ENCODE measurements around the gene PNMT.
"Not testable (repeated sequence)": the region's sequence is repeated elsewhere in the genome, so short reads cannot be mapped to it uniquely, and the experiment has no call there.

The PNMT gene

DNA sequence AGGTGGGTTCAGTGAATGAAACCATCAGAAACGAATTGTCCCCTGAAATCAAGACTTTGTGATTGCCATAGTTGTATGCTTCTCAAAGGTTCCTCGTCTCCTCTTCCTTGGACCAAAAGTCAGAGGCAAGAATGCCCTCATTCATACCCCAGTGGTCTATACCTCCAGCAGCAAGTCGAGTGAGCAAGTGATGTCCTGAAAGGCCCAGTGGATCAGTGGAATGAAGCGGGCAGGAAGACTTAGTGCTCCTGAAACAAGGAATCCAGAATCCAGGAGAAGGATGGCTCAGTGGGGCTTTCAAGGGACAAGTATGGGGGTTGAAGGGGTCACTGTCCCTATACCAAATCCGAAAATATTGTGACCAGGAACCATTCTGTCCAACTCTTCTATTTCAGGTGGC, 26.3 kb downstream of the PNMT start:
- DNase-seq (ENCODE audit: low read depth), result no peak
- TF ChIP-seq, protein P1, sequence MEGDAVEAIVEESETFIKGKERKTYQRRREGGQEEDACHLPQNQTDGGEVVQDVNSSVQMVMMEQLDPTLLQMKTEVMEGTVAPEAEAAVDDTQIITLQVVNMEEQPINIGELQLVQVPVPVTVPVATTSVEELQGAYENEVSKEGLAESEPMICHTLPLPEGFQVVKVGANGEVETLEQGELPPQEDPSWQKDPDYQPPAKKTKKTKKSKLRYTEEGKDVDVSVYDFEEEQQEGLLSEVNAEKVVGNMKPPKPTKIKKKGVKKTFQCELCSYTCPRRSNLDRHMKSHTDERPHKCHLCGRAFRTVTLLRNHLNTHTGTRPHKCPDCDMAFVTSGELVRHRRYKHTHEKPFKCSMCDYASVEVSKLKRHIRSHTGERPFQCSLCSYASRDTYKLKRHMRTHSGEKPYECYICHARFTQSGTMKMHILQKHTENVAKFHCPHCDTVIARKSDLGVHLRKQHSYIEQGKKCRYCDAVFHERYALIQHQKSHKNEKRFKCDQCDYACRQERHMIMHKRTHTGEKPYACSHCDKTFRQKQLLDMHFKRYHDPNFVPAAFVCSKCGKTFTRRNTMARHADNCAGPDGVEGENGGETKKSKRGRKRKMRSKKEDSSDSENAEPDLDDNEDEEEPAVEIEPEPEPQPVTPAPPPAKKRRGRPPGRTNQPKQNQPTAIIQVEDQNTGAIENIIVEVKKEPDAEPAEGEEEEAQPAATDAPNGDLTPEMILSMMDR (IDR thresholded peaks at IDR 0.05; ENCODE audit: control insufficient read depth, extremely low read depth, insufficient read depth), result no peak
- no peak overlapping the region for H3K4me3 ChIP-seq (ENCODE audit: low read depth, low read length)

DNA sequence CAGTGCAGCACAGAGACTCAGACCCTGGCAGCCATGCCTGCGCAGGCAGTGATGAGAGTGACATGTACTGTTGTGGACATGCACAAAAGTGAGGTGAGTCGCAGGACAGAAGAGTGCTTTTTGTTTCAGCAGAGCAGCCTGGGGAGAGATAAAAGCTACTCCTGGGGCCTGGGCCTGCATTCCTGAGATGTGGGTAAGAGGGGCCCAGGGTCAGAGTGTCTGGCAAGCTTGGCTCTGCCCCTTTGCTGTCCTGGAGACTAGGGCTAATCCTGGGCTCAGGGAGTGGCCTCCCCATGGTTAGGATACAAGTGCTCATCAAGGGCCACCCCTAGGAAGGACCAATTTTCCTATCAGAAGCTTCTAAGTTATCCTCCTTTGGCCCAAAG, 26.8 kb downstream of the PNMT start:
- H3K4me3 ChIP-seq (ENCODE audit: low read depth, low read length), result no peak overlapping the region
- DNase-seq (ENCODE audit: low read depth), result no peak
- TF ChIP-seq, protein P1 (IDR thresholded peaks at IDR 0.05; ENCODE audit: control insufficient read depth, extremely low read depth, insufficient read depth), result no peak

GRCh38 chr17:39696731-39697130, 28.5 kb downstream of the PNMT start:
- no peak for DNase-seq (ENCODE audit: low read depth)
- no peak overlapping the region for H3K4me3 ChIP-seq (ENCODE audit: low read depth, low read length)
- TF ChIP-seq, protein P1 (IDR thresholded peaks at IDR 0.05; ENCODE audit: control insufficient read depth, extremely low read depth, insufficient read depth), result no peak

- no peak for DNase-seq (ENCODE audit: low read depth)
- TF ChIP-seq, protein P1 (IDR thresholded peaks at IDR 0.05; ENCODE audit: control insufficient read depth, extremely low read depth, insufficient read depth), result no peak
- H3K4me3 ChIP-seq (ENCODE audit: low read depth, low read length), result no peak overlapping the region
These were observed 29.7 kb downstream of the PNMT start for GRCh38 chr17:39697961-39698360.

- peak overlapping the region; percentile 90 for H3K4me3 ChIP-seq (ENCODE audit: low read depth, low read length)
- DNase-seq (ENCODE audit: low read depth), result not testable (repeated sequence)
These were observed 31.0 kb downstream of the PNMT start for GRCh38 chr17:39699157-39699817.

- TF ChIP-seq, protein P1 (IDR thresholded peaks at IDR 0.05; ENCODE audit: control insufficient read depth, extremely low read depth, insufficient read depth), result no peak
- H3K4me3 ChIP-seq (ENCODE audit: low read depth, low read length), result peak within 1 kb of the TSS; percentile 90
- DNase-seq (ENCODE audit: low read depth), result peak; percentile 68
These were observed 31.5 kb downstream of the PNMT start, which contains the start of gene ERBB2 for GRCh38 chr17:39699818-39700147. TSS of gene ERBB2 (plus strand) at chr17:39700064. CDS start at chr17:39700239, 175 bp downstream.

DNA sequence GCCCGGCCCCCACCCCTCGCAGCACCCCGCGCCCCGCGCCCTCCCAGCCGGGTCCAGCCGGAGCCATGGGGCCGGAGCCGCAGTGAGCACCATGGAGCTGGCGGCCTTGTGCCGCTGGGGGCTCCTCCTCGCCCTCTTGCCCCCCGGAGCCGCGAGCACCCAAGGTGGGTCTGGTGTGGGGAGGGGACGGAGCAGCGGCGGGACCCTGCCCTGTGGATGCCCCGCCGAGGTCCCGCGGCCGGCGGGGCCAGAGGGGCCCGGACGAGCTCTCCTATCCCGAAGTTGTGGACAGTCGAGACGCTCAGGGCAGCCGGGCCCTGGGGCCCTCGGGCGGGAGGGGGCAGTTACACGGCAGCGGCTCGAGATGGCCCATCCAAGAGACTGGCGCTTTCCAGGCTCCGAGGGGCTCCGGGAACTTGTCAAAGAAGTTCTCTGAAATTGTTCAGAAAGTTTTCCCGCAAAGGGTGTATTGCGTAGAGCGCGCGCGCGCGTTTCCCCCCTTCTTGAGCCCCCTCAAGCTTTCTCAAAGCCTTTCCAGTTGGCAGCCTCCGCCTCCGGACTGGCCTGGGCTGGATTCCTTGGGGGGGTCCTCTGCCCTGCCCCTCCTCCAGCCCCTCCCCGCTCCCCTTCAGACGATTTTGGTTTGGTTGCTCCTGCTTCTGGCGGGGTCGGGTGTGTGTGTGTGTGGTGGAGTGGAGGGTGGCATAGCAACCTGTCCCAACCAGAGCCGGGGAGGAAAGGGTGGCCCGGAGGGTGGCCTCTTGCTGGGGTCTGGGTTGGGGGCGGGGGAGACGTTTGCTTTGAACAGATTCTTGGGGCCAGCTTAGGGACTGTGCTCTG, 32.1 kb downstream of the PNMT start:
- TF ChIP-seq, protein P1 (IDR thresholded peaks at IDR 0.05; ENCODE audit: control insufficient read depth, extremely low read depth, insufficient read depth), result no peak
- H3K4me3 ChIP-seq (ENCODE audit: low read depth, low read length), result peak overlapping the region; percentile 90
- no peak for DNase-seq (ENCODE audit: low read depth)

Measured in LNCaP clone FGC (cell line).